Skeletal muscle satellite cell (primary cell): ENCODE measurements around the gene PCDHGB4.
A peak's percentile ranks its signal among the peaks of the same experiment; 100 is the strongest.
"Not testable (repeated sequence)": the region's sequence is repeated elsewhere in the genome, so short reads cannot be mapped to it uniquely, and the experiment has no call there.

ENCODE experiments used
- H3K27me3 ChIP-seq: 2 replicates; pipeline ENCODE4 v1.7.0; 2013; ENCODE audit warnings: low read length; ENCODE audit not compliant: control insufficient read depth, insufficient read depth
- H3K36me3 ChIP-seq: 2 replicates; pipeline ENCODE4 v1.7.0; 2013; ENCODE audit warnings: mild to moderate bottlenecking, control low read depth, low read length; ENCODE audit not compliant: insufficient read depth
- H3K4me1 ChIP-seq: 2 replicates; pipeline ENCODE4 v1.7.0; 2013; ENCODE audit warnings: low read length; ENCODE audit not compliant: control insufficient read depth, insufficient read depth
- H3K4me2 ChIP-seq: 2 replicates; pipeline ENCODE4 v1.7.0; 2013; ENCODE audit warnings: mild to moderate bottlenecking, low read length
- H3K4me3 ChIP-seq: 2 replicates; pipeline ENCODE4 v1.7.0; 2013; ENCODE audit warnings: low read length
- H3K9ac ChIP-seq: 2 replicates; pipeline ENCODE4 v1.7.0; 2013; ENCODE audit warnings: mild to moderate bottlenecking, low read depth, low read length, moderate library complexity
- H3K9me3 ChIP-seq: replicated peaks from 2 replicates; pipeline ENCODE4 v1.7.0; 2013; ENCODE audit warnings: mild to moderate bottlenecking, control low read depth, low read length

The PCDHGB4 gene

DNA sequence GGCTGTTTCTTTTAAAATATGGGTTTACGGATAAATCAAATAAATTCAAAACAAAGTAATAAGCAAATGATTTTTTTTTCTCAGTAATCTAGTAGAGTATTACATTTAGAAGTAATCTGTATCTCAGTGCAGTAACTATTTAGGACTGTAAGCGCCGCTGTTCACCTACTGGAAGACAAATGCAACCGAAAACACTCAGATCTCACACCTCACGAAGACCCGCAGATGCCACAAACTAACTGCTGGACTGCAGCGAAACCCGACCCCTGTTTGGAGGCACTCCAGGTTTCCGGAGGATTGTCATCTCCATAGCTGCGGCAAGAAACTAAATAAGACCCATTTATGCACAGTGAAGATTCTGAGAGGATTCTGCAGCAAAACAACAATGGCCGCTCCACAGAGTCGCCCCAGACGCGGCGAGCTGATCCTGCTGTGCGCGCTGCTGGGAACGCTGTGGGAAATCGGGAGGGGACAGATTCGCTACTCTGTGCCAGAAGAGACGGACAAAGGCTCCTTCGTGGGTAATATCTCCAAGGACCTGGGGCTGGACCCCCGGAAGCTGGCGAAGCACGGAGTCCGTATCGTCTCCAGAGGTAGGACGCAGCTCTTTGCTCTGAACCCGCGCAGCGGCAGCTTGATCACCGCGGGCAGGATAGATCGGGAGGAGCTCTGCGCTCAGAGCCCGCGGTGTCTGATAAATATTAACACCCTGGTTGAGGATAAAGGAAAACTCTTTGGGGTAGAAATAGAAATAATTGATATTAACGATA, 5.1 kb downstream of the PCDHGB4 start, which contains the start of gene PCDHGA8:
TSS of gene PCDHGA8 (plus strand) at position 205 of the 770 bp plus-strand sequence. CDS start at position 386, 181 bp downstream.
- no peak within 1 kb of the TSS for H3K4me2 ChIP-seq
- no peaks in the 10 kb centered on the region for H3K27me3 ChIP-seq
- no peaks in the 10 kb centered on the region for H3K4me1 ChIP-seq
- peak within 1 kb of the TSS; percentile 22 for H3K4me3 ChIP-seq
- H3K36me3 ChIP-seq, result peaks cover 5% of the 10 kb centered on the region
- no peak within 1 kb of the TSS for H3K9ac ChIP-seq
- H3K9me3 ChIP-seq, result peaks cover 39% of the 10 kb centered on the region

DNA sequence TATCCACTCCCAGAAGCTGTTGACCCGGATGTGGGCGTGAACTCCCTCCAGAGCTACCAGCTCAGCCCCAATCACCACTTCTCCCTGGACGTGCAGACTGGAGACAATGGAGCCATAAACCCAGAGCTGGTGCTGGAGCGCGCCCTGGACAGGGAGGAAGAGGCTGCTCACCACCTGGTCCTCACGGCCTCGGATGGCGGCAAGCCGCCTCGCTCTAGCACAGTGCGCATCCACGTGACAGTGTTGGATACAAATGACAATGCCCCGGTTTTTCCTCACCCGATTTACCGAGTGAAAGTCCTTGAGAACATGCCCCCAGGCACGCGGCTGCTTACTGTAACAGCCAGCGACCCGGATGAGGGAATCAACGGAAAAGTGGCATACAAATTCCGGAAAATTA, 5.8 kb downstream of the PCDHGB4 start:
- no peak overlapping the region for H3K9ac ChIP-seq
- no peaks in the 10 kb centered on the region for H3K27me3 ChIP-seq
- no peak overlapping the region for H3K4me3 ChIP-seq

GRCh38 chr5:141394401-141395187, 7.1 kb downstream of the PCDHGB4 start:
- peaks cover 38% of the 10 kb centered on the region for H3K9me3 ChIP-seq
- H3K4me2 ChIP-seq, H3K4me3 ChIP-seq, H3K27me3 ChIP-seq, H3K9ac ChIP-seq, H3K4me1 ChIP-seq, H3K36me3 ChIP-seq: not testable (repeated sequence)

More for the DNA sequence above, 5.8 kb downstream of the PCDHGB4 start:
- H3K4me1 ChIP-seq, result no peaks in the 10 kb centered on the region
- peaks cover 39% of the 10 kb centered on the region for H3K9me3 ChIP-seq
- H3K36me3 ChIP-seq, result peaks cover 5% of the 10 kb centered on the region
- no peak overlapping the region for H3K4me2 ChIP-seq

- not testable (repeated sequence) for H3K27me3 ChIP-seq, H3K4me1 ChIP-seq, H3K36me3 ChIP-seq
- Histone ChIP-seq H3K9me3 (peaks cover 43% of the 10 kb centered on the region), H3K4me2 (peak within 1 kb of the TSS; percentile 74), H3K9ac (peak within 1 kb of the TSS; percentile 62), H3K4me3 (peak within 1 kb of the TSS; percentile 72)
These were observed 10.5 kb downstream of the PCDHGB4 start, which contains the start of gene PCDHGB5 for GRCh38 chr5:141397756-141398551. TSS of gene PCDHGB5 (plus strand) at chr5:141397947. CDS start at chr5:141398128, 181 bp downstream.

- Histone ChIP-seq H3K9me3 (peaks cover 44% of the 10 kb centered on the region), H3K27me3 (no peaks in the 10 kb centered on the region)
These were observed 11.1 kb downstream of the PCDHGB4 start for GRCh38 chr5:141398608-141399007.

DNA sequence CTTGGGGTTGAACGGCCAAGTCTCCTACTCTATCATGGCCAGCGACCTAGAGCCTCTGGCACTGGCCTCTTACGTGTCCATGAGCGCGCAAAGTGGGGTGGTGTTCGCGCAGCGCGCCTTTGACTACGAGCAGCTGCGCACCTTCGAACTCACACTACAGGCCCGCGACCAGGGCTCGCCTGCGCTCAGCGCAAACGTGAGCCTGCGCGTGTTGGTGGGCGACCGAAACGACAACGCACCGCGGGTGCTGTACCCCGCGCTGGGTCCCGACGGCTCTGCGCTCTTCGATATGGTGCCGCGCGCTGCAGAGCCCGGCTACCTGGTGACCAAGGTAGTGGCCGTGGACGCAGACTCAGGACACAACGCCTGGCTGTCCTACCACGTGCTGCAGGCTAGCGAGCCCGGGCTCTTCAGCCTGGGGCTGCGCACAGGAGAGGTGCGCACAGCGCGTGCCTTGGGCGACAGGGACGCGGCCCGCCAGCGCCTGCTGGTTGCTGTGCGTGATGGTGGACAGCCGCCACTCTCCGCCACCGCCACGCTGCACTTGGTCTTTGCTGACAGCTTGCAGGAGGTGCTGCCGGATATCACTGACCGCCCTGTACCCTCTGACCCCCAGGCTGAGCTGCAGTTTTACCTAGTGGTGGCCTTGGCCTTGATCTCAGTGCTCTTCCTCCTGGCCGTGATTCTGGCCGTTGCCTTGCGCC, 12.2 kb downstream of the PCDHGB4 start:
- peaks cover 5% of the 10 kb centered on the region for H3K36me3 ChIP-seq
- H3K4me2 ChIP-seq, result peak overlapping the region; percentile 15
- no peaks in the 10 kb centered on the region for H3K27me3 ChIP-seq
- no peaks in the 10 kb centered on the region for H3K4me1 ChIP-seq
- peak overlapping the region; percentile 56 for H3K4me3 ChIP-seq
- H3K9ac ChIP-seq, result no peak overlapping the region
- peaks cover 47% of the 10 kb centered on the region for H3K9me3 ChIP-seq

More at GRCh38 chr5:141398608-141399007, 11.1 kb downstream of the PCDHGB4 start:
- H3K4me1 ChIP-seq, result no peaks in the 10 kb centered on the region
- H3K4me2 ChIP-seq, result peak overlapping the region; percentile 42
- H3K9ac ChIP-seq, result no peak overlapping the region
- peak overlapping the region; percentile 26 for H3K4me3 ChIP-seq
- peaks cover 5% of the 10 kb centered on the region for H3K36me3 ChIP-seq

- Histone ChIP-seq H3K27me3 (no peaks in the 10 kb centered on the region), H3K9me3 (peaks cover 49% of the 10 kb centered on the region), H3K9ac (no peak within 1 kb of the TSS), H3K4me2 (peak within 1 kb of the TSS; percentile 67), H3K36me3 (peaks cover 5% of the 10 kb centered on the region), H3K4me3 (peak within 1 kb of the TSS; percentile 60), H3K4me1 (no peaks in the 10 kb centered on the region)
These were observed 15.2 kb downstream of the PCDHGB4 start, which contains the start of gene PCDHGA9 for GRCh38 chr5:141402553-141403243. TSS of gene PCDHGA9 (plus strand) at chr5:141402778. CDS start at chr5:141402953, 175 bp downstream.

- H3K9me3 ChIP-seq, result peaks cover 49% of the 10 kb centered on the region
- H3K4me3 ChIP-seq, result peak overlapping the region; percentile 60
- no peaks in the 10 kb centered on the region for H3K27me3 ChIP-seq
- H3K9ac ChIP-seq, result no peak overlapping the region
- H3K4me1 ChIP-seq, result no peaks in the 10 kb centered on the region
- peaks cover 5% of the 10 kb centered on the region for H3K36me3 ChIP-seq
- H3K4me2 ChIP-seq, result no peak overlapping the region
These were observed 15.9 kb downstream of the PCDHGB4 start for GRCh38 chr5:141403387-141403786.

- H3K4me1 ChIP-seq, H3K36me3 ChIP-seq, H3K4me2 ChIP-seq, H3K27me3 ChIP-seq, H3K9ac ChIP-seq: not testable (repeated sequence)
- peaks cover 46% of the 10 kb centered on the region for H3K9me3 ChIP-seq
- peak within 1 kb of the TSS; percentile 53 for H3K4me3 ChIP-seq
These were observed 20.4 kb downstream of the PCDHGB4 start, which contains the start of gene PCDHGB6 for GRCh38 chr5:141407790-141408505. TSS of gene PCDHGB6 (plus strand) at chr5:141408021. CDS start at chr5:141408203, 182 bp downstream.
